HG03175 (cell line): ENCODE data around the gene LIN54.
"Not testable (repeated sequence)": the region's sequence is repeated elsewhere in the genome, so short reads cannot be mapped to it uniquely, and the experiment has no call there.

Experiments used
- ATAC-seq: cut with Tn5 transposase; IDR thresholded peaks from one replicate; pipeline ENCODE4 v1.9.1; 2021; ENCODE audit warnings: mild to moderate bottlenecking, moderate library complexity; ENCODE audit not compliant: unreplicated experiment

LIN54 gene

DNA sequence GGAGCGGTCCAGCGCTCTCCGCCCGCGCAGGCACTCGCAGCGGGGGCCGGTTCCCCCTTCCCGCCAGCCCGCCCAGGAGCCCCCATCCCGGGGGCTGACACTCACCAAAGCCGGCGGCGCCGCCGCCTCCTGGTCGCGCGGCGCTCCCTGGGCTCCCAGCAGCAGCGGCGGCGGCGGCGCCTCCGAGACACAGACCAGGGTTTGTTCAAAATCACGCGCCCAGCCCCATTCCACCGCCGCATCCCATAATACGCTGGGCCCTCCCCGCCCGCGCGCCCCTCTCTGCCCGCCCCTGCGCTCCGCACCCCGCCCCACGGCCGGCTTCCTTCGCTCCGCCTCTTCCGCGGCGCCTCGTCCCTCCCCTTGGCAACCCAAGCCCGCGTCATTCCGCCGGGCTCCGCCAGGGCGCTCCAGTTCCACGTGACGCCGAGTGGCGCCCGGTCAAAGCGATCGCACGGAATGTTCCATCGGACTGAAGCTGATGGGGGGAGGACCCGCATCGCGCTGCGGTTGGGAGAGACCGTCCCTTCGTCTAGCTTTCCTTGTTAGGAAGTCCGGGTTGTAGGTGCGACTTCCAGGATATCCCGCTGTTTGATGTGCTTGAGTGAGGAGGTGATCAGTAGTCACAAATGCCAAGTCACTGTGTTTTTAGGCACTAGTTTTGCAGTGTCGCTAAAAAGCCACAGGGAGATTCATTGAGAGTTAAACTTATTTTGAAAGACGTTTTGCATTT, 2.2 kb upstream of the LIN54 start:
- peak; percentile 83 for ATAC-seq

GRCh38 chr4:83012200-83012686, 1.6 kb upstream of the LIN54 start:
- ATAC-seq = peak; percentile 17

GRCh38 chr4:83011689-83012199, 1.1 kb upstream of the LIN54 start:
- ATAC-seq = no peak

DNA sequence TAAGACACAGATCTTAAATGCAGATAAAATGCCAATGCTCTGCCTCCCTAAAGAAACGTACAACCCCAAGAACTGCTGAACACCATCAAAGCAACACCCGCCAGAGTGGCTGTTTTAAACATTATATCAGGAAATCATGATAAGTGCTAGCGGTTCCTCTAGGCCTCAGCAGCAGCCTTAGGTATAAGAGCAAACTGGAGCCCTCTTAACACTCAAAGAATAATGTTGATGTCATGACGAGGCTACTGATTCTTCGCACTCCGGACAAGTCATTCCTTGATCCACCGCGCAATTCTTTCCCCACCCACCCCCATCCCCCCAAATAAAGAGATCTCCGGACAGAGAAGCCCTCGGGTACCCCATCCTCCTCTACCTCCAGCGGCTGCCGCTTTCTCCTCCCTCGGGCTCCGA, 507 bp downstream of the LIN54 start:
- ATAC-seq = no peak

DNA sequence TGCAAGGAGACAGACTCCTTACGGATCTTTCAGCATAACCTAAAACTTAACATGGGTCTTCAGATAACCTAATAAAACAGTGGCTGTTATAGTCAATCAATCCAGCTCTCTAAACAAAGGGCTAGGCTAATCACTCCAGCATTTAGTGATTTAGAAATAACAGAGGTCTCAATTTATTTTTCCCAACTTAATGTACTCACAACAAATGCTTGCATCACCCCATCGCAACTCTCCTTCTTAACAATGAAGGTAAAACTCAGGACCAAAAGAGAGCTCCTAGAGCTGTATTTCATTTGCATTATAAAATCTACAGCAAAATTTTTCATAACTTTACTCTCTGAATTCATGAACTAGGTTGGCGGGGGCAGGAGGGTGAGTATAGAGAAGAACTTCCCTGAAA, 1.1 kb downstream of the LIN54 start:
- ATAC-seq = no peak

GRCh38 chr4:83003044-83003791, 7.4 kb downstream of the LIN54 start:
- ATAC-seq = not testable (repeated sequence)

GRCh38 chr4:83002329-83002728, 8.3 kb downstream of the LIN54 start:
- ATAC-seq = no peak

- ATAC-seq = no peak
Observed at GRCh38 chr4:82998898-82999297, 11.7 kb downstream of the LIN54 start.

- no peak for ATAC-seq
Observed at GRCh38 chr4:82994834-82995233, 15.8 kb downstream of the LIN54 start.

DNA sequence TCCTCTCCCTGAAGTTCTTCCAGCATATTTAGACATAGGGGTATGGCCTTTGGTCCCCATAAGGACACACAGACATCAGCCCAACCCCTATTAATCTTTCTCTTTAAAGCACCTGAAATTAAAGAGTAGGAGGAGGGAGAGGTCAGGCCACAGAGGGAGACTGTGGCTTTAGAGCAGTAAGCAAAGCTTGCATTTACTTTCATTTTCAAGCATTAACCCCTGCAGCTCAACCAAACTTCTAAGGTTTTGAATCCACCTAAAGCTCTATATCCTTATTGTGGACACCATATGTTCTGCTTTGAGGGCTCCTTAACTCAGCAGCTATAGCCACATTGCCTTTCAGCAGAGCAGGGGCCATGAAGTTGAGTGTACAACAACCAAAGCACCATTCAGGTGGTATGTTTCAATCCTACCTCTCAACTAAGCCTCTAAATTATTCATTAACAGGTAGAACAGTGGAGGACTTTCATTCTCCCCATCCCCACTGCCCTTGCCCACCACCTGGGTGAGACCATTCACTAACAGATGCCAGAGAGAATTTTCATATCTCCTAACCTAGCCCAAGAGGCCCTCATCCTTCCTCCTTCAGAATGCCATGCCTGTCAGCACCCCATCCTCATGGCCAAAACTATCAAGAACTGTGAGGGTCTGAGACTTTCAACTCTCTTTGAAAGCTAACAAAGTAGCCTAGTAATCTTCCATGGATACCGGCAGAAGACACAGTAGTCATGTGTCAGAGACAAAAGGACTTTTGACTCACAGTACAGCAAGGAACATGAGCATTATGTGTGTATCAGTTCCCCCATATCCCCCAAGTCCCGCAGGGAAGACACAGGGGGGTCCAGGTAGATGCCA, 20.8 kb downstream of the LIN54 start:
- peak; percentile 95 for ATAC-seq

- ATAC-seq = no peak
Observed at GRCh38 chr4:82988323-82988832, 22.2 kb downstream of the LIN54 start.

- ATAC-seq = not testable (repeated sequence)
Observed at GRCh38 chr4:82987519-82987918, 23.1 kb downstream of the LIN54 start.

- ATAC-seq = no peak
Observed at GRCh38 chr4:82984459-82984858, 26.2 kb downstream of the LIN54 start.

- ATAC-seq = no peak
Observed at GRCh38 chr4:82983444-82983843, 27.2 kb downstream of the LIN54 start.

- no peak for ATAC-seq
Observed at GRCh38 chr4:82981138-82981537, 29.5 kb downstream of the LIN54 start.

DNA sequence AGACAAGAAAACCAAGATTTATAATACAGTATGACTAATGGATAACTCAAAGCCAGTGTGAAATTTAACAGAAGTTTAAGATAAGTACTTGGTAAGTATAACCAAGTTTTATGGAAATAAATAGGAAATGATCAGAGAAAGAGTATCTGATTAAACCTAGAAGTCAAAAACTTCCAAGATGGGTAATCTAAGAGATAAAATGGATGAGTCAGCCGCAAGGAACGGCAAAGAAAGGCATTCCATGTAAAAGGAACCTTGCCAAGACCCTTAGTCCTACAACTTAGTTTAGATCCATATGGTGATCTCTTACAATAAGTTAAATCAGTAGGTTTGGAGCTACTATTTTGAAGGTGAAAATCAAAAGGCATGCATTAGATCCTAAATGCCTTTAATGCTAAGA, 34.8 kb downstream of the LIN54 start:
- ATAC-seq = no peak

- ATAC-seq = no peak
Observed at GRCh38 chr4:82969414-82969813, 41.2 kb downstream of the LIN54 start.

DNA sequence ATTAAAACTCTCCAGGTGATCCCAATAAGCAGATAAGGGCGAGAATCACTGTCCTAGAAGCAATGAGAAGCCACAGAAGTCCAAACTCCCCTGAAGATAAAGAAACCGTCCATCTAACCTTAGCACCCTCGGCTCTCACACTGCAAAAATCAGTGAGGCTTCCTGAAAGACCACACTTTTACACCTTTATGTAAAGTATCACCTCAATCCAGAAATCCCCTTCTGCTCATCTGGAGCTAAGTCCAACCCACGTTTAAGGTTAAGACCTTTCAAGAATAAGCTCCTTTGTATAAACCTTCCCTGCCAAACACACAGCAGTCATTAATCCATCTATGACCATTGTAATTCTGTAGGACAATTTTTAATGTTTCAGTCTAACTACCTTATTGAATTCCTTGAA, 41.7 kb downstream of the LIN54 start:
- no peak for ATAC-seq

DNA sequence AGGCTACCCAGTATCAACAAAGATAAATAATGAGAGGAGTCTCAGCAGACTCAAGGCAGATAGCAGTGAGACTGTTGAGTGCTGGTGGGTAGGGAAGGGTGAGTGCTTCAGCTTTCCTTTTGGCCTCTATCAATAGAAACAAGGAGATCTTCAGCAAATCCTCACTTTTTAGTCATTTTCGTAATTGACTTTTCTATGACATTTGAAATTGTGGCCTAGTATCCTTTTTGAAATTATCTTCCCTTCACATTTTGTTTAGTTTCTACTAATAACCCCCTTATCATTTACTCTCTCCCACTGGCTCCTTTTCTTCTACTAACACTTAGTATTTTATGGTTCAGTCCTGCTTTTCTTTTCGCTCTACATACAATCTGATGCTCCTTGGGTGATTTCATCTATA, 44.9 kb downstream of the LIN54 start:
- ATAC-seq = no peak

DNA sequence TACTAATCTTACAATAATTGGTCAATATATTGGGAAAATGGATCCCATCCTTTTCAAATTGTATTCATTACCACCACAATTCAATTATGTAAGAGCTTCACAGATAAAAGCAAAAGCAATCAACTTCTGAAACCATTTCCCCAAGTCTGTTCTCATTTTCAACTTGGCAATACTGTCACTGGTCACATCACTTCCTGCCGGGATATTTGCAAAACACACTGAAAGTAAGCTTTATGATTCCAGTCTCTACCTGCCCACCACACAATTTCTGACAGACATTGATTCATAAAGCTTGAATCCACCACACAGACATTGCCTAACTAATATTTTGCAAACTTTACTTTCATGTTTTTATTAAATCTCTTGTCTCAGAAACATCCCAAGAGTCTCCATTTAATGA, 53.6 kb downstream of the LIN54 start:
- no peak for ATAC-seq

DNA sequence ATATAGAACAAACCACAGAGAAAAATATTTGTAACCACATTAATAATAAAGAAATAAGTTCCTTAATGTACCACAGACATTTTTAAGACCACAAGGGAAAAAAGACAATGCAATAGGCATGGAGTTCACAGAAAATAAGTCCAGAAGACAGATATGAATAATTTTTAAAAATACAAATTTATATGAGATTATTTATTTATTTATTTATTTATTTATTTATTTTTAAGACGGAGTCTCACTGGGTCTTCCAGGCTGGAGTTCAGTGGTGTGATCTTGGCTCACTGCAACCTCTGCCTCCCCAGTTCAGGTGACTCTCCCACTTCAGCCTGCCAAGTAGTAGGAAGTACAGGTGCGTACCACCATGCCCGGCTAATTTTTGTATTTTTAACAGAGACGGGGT, 56.4 kb downstream of the LIN54 start:
- ATAC-seq = no peak
